ENCODE measurements around the gene GPHB5.

Gene GPHB5

GRCh38 chr14:63277591-63278183, 41.0 kb downstream of the GPHB5 start:
- no peak overlapping the region for H3K9ac ChIP-seq
- H2AFZ ChIP-seq: no peak overlapping the region
- H3K79me2 ChIP-seq: no peaks in the 10 kb centered on the region
- H3K27me3 ChIP-seq (ENCODE audit: control insufficient read depth, insufficient read depth, low read length): no peaks in the 10 kb centered on the region
- no peaks in the 10 kb centered on the region for H3K4me1 ChIP-seq
- H3K9me3 ChIP-seq (ENCODE audit: control insufficient read depth, low read length): no peaks in the 10 kb centered on the region
- TF ChIP-seq CTCF (IDR thresholded peaks at IDR 0.05): no peak
- no peak overlapping the region for H3K4me3 ChIP-seq (ENCODE audit: low read depth, low read length)
- H3K27ac ChIP-seq: no peak overlapping the region
- no peaks in the 10 kb centered on the region for H3K36me3 ChIP-seq (ENCODE audit: control insufficient read depth, insufficient read depth, low read length)
- H3K4me2 ChIP-seq (ENCODE audit: low read length): no peak overlapping the region

- Histone ChIP-seq H3K9ac (no peak overlapping the region), H3K36me3 (ENCODE audit: control insufficient read depth, insufficient read depth, low read length) (no peaks in the 10 kb centered on the region), H3K9me3 (ENCODE audit: control insufficient read depth, low read length) (no peaks in the 10 kb centered on the region), H3K27ac (no peak overlapping the region), H3K27me3 (ENCODE audit: control insufficient read depth, insufficient read depth, low read length) (no peaks in the 10 kb centered on the region), H3K4me2 (ENCODE audit: low read length) (no peak overlapping the region), H2AFZ (no peak overlapping the region), H3K4me3 (ENCODE audit: low read depth, low read length) (no peak overlapping the region), H3K79me2 (no peaks in the 10 kb centered on the region), H3K4me1 (no peaks in the 10 kb centered on the region)
- TF ChIP-seq CTCF (IDR thresholded peaks at IDR 0.05): peak; percentile 66
These were observed 42.0 kb downstream of the GPHB5 start for GRCh38 chr14:63276492-63277342.

- H3K4me3 ChIP-seq (ENCODE audit: low read depth, low read length): no peak overlapping the region
- H3K9ac ChIP-seq: no peak overlapping the region
- H3K27me3 ChIP-seq (ENCODE audit: control insufficient read depth, insufficient read depth, low read length): no peaks in the 10 kb centered on the region
- H3K27ac ChIP-seq: no peak overlapping the region
- no peaks in the 10 kb centered on the region for H3K4me1 ChIP-seq
- H3K9me3 ChIP-seq (ENCODE audit: control insufficient read depth, low read length): no peaks in the 10 kb centered on the region
- H3K79me2 ChIP-seq: no peaks in the 10 kb centered on the region
- no peak overlapping the region for H3K4me2 ChIP-seq (ENCODE audit: low read length)
- TF ChIP-seq CTCF (IDR thresholded peaks at IDR 0.05): no peak
- no peak overlapping the region for H2AFZ ChIP-seq
- H3K36me3 ChIP-seq (ENCODE audit: control insufficient read depth, insufficient read depth, low read length): no peaks in the 10 kb centered on the region
These were observed 42.7 kb downstream of the GPHB5 start for GRCh38 chr14:63276016-63276415.

GRCh38 chr14:63275611-63276010, 43.1 kb downstream of the GPHB5 start:
- Histone ChIP-seq H3K27me3 (ENCODE audit: control insufficient read depth, insufficient read depth, low read length) (no peaks in the 10 kb centered on the region), H3K9me3 (ENCODE audit: control insufficient read depth, low read length) (no peaks in the 10 kb centered on the region), H3K36me3 (ENCODE audit: control insufficient read depth, insufficient read depth, low read length) (no peaks in the 10 kb centered on the region), H2AFZ (no peak overlapping the region), H3K27ac (no peak overlapping the region), H3K4me3 (ENCODE audit: low read depth, low read length) (no peak overlapping the region), H3K9ac (no peak overlapping the region), H3K4me1 (no peaks in the 10 kb centered on the region), H3K4me2 (ENCODE audit: low read length) (no peak overlapping the region), H3K79me2 (no peaks in the 10 kb centered on the region)
- TF ChIP-seq CTCF (IDR thresholded peaks at IDR 0.05): no peak
